Activated naive CD8-positive, alpha-beta T cell treated with anti-CD3 and anti-CD28 coated beads, Interleukin-2, amount 50 U/mL, for 16 hours (primary cell): ENCODE data around the gene AP2A2.

Experiments used
- DNase-seq: peaks from one replicate; pipeline ENCODE4 v3.0.0-alpha.2; 2020; ENCODE audit warnings: low read depth, low spot score

The AP2A2 gene

DNA sequence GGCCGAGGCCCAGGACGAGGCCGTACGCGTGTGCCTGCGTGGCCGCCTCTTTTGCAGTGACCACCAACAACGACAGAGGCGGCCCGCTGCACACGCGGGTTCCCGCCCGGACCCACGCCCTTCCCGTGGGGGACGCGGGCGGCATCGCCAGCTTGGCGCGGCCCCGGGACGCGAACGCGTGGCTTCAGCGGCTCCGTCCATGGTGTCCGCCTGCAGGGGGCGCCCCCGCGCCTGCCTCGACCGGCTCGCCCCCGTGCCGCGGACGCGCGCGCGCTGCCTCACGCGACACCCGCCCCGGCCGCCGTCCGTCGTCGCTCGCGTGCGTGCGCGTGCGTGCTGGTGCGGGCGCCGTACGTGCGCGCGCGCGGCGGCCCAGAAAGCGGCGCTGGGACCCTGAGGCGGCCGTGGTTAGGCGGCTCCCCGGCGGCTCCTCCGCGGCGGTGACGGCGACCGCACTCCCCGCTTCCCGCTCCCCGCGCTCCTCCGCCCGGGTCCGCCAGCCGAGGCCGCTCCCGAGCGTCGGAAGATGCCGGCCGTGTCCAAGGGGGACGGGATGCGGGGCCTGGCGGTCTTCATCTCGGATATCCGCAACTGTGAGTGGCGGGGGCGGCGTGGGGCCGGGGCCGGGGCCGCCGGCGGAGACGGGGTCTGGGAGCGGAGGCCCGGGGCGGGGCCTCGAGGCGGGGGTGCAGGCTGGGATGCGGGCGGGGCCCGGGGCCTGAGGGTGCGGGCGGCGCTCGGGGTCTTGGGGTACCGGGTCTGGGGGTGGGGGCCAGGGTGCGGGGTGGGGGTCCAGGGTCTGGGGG lies at the start of gene AP2A2:
AP2A2 (plus strand) TSS at position 375 of the 806 bp plus-strand sequence; CDS start at position 527, 152 bp downstream.
- DNase-seq: peak; percentile 80

- DNase-seq: no peak
These were observed 49.1 kb upstream of the AP2A2 start for GRCh38 chr11:876545-876944.

DNA sequence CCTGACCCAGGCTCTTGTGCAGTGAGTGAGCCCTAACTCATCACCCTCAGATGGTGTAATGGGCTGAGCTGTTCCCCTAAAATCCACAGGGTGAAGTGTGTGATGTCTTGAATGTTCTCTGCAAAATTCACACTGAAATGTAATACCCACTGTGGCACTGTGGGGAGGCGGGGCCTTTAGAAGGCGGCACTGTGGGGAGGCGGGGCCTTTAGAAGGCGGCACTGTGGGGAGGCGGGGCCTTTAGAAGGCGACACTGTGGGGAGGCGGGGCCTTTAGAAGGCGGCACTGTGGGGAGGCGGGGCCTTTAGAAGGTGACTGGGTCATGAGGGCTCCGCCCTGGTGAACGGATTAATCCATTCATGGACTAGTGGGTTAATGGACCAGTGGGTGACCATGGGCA lies 48.1 kb upstream of the AP2A2 start:
- no peak for DNase-seq

DNA sequence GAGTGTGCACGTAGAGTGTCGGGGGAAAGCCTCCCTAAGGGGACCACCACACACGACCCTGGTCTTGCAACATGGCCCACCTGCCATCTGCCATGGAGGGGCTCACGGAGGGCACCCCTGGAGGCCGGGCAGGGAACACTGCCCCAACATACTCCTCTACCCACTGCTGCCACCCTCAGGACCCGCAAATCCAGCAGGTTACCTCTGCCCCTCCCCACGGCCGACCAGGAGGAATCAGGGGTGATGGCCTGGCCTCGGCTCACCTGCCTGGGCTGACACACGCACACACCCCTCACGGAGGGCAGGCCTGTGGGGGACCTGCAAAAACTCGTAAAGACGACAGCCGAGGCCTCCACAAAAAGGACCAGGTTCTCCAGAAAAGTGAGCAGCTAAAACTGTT lies 45.2 kb upstream of the AP2A2 start:
- DNase-seq: no peak

- no peak for DNase-seq
These were observed 43.1 kb upstream of the AP2A2 start for GRCh38 chr11:882596-882995.

DNA sequence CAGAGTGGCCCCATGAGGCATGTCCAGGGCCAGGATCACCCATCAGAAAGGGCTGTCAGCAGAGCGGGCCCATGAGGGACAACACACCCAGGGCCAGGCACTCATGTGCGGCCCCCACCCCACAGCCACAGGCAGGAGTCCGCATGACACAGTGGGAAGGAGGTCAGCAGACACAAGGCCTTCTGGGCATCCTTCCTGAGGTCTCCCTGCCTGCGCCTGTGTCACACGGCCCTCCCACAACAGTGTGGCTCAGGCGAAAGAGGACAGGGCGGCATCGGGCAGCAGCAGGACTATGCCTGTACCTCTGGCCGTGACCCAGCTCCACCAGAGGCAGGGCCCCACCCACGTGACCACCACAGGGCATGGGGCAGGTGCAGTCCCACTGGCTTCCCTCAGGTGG lies 42.1 kb upstream of the AP2A2 start:
- DNase-seq: no peak

DNA sequence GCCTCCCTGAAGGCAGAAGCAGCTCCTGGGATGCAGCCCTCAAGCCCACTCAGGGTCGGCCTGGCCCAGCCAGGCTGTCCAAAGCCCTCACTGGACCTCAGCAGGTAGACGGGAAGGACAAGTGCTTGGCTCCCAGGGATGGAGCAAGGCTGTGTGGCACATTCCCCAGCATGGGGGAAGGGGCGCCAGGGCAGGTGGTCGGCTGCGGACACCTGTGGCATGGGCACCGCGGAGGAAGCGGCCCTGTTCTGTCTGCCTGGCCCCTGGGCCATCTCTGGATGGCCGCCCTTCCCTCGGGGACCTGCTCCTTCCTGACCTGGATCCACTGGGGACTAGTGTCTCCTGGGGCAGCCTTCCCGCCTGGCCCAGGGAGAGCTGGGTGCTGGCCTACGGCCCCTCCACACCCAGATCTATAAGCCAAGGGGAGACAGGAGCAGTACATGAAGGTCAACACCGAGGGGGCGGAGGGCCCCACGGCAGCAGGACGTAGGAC lies 41.0 kb upstream of the AP2A2 start:
- no peak for DNase-seq

DNA sequence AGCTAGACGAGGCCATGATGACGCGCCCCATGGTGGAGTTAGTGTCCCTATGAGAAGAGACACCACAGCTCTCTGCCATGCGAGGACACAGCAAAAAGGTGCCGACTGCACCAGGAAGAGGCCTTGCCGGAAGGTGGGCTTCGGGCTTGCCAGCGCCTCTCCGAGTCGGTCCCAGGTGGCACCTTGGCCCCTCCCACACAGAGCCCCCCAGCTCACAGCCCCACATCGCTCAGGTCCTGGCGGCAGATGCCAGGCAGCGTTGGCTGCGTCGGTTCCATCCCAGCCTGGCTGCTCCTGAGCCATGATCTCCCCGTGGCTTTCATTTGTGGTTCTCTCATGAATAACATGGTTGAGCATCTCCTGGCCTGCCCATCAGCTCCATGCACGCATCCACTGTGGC lies 39.1 kb upstream of the AP2A2 start:
- no peak for DNase-seq

DNA sequence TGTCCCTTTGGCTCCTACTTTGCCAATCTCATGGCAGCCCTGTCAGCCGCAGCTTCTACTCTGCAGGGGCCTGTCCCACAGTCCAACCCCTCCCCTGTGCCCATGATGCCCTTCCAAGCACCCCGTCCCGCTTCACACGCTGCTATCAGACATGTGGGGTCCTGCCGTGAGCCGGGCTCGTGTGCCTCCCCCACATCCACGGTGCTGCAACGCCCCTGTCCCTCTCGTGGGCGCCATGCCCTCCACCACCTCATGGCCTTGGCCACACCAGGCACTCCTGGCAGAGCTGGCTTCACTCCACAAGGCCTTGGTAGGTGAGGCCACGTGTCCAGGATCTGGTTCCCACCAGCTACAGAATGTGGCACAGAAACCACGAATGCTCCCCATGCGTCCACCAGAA lies 38.1 kb upstream of the AP2A2 start:
- DNase-seq: no peak

GRCh38 chr11:888310-889212 lies 37.1 kb upstream of the AP2A2 start:
- DNase-seq: no peak

DNA sequence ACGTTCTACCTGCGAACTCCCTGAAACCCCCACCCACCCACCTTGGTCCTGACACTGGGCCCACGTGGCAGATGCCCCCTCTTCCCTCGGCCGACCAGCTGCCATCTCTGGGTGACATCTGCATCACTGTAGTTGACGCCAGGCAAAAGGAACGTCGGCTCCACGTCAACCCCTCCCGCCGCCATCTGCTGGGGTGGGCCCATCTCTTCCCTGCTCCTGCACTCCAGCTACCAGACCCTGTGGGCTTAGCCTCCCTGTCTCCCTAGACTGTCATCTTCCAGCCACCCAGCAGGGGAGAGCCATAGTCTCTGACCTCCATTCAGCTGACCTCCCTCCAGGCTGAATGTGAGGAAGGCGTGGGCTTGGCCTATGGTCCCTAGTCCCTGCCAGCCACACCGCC lies 36.4 kb upstream of the AP2A2 start:
- no peak for DNase-seq

DNA sequence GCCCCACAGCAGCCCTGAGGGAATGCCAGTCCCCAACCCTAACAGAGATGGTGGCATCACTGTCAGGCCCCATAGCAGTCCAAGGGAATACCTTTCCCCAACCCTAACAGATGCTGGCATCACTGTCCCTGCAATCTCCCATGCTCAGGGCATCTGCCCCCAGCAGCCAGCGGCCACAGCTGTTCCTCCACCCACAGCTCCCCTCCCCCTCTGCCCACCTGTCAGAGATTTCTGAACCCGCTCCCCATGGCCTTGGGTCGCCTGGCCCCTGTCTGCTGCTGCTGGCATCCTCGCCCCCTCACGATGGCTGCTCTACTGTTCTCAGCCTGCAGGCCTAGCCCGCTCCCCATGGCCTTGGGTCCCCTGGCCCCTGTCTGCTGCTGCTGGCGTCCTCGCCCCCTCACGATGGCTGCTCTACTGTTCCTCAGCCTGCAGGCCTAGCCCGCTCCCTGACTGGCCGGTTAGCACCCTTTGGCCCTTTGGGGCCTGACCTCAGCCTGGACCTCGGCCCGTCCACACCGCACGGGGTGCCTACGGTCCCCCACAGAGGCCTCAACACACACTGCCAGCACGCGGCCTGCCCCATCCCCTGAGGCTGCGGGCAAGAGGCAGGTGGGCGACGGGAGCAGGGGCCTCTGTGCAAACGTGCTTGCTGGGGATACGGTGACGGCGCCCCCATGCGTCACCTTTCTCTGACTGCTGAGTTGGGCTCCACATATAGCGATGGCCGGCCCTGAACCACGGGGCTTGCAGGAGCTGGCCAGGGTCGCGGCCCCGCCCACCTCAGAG lies 35.8 kb upstream of the AP2A2 start:
- no peak for DNase-seq

GRCh38 chr11:890794-891540 lies 34.7 kb upstream of the AP2A2 start:
- no peak for DNase-seq

DNA sequence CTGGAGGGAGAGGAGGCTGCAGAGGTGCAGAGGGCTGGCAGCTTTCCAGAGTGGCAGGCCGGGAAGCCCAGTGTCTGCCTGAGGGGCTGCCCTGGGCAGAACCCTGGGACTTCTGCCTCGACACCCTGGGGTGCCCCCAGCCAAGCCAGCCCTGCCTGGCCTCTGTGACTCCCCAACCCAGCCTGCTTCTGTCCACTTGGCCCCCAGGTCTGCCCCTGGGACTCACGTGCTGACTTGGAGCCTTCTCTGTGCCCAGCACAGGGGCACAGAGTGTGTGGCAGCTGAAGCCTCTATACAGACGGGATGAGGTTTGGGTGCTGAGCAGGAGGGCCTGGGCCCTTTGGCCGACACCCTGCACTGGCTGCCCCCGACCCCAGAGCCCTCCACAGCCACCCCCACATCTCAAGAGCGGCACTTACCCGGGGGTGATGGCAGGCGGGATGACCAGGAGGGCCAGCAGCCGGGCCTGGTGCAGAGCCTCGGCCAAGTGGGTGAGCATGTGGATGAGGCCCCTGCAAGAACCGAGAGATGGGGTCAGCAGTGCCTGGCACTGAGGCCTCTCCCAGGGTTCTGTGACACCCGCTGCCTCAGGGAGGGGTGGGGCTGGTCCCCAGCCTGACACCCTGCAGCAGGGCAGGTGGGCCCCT lies 32.5 kb upstream of the AP2A2 start:
- no peak for DNase-seq

GRCh38 chr11:894575-895201 lies 31.0 kb upstream of the AP2A2 start:
- no peak for DNase-seq

GRCh38 chr11:895331-896110 lies 30.1 kb upstream of the AP2A2 start:
- DNase-seq: no peak

- no peak for DNase-seq
These were observed 28.2 kb upstream of the AP2A2 start for GRCh38 chr11:897253-898142.

- DNase-seq: no peak
These were observed 27.5 kb upstream of the AP2A2 start for GRCh38 chr11:898143-898511.
